Activated CD8-positive, alpha-beta T cell treated with anti-CD3 and anti-CD28 coated beads for 36 hours (primary cell): ENCODE data around the gene SYNGR2. TPM values are rescaled to one million over a fixed set of nuclear protein-coding genes. Genes with fewer than 3 reads are reported as not detected.

Source experiments
- ATAC-seq: fragments of 200-7000 bp; cut with Tn5 transposase; one replicate; pipeline ENCODE4 v1.10.0; 2021; ENCODE audit warnings: mild to moderate bottlenecking, moderate library complexity
- CTCF ChIA-PET: fragments of 350-600 bp; sonication (Branson Sonifier 250); formaldehyde crosslinking; loops from one replicate; lab custom pipeline; 2021; ENCODE audit warnings: antibody characterized with exemption; lab: Charles Lee
- POLR2A ChIA-PET: fragments of 350-600 bp; sonication (Branson Sonifier 250); formaldehyde crosslinking; loops from one replicate; lab custom pipeline; 2021; ENCODE audit warnings: antibody characterized with exemption; lab: Charles Lee
- DNase-seq: peaks from one replicate; pipeline ENCODE4 v3.0.0-alpha.2; 2020
- H3K27ac Mint-ChIP-seq: one replicate; pipeline ENCODE4 v1.8.0; 2021; ENCODE audit warnings: mild to moderate bottlenecking, mixed read lengths
- H3K27me3 Mint-ChIP-seq: one replicate; pipeline ENCODE4 v1.8.0; 2021; ENCODE audit warnings: mixed read lengths
- H3K36me3 Mint-ChIP-seq: one replicate; pipeline ENCODE4 v1.8.0; 2021; ENCODE audit warnings: low read depth, mixed read lengths
- H3K4me1 Mint-ChIP-seq: one replicate; pipeline ENCODE4 v1.8.0; 2021; ENCODE audit warnings: low read depth, mixed read lengths
- H3K4me3 Mint-ChIP-seq: one replicate; pipeline ENCODE4 v1.8.0; 2021; ENCODE audit warnings: mild to moderate bottlenecking, moderate library complexity, mixed read lengths
- H3K9me3 Mint-ChIP-seq: one replicate; pipeline ENCODE4 v1.8.0; 2021; ENCODE audit warnings: mixed read lengths
- CTCF ChIP-seq: fragments of 200-600 bp; IDR thresholded peaks from one replicate; pipeline ENCODE4 v1.8.0; 2022; ENCODE audit warnings: antibody characterized with exemption, mild to moderate bottlenecking
- intact Hi-C: fragments of 100-400 bp; cut with micrococcal nuclease; formaldehyde crosslinking; loops from one replicate; pipeline ENCODE4 v1.10.0; 2022
- total RNA-seq, 2 experiments: library from RNA; stranded (reverse); gene quantifications; one replicate each; pipeline ENCODE4 v1.2.3, GENCODE V29; 2021

SYNGR2 gene
- total RNA-seq, 2 experiments from 2014 or later: 92.6 to 95.1 TPM

GRCh38 chr17:78129351-78130089 is 38.9 kb upstream of the SYNGR2 start:
- DNase-seq (peak; percentile 79), ATAC-seq (no peak)
- H3K27ac Mint-ChIP-seq: peak overlapping the region; percentile 97
- CTCF ChIA-PET: interaction anchor here (1.3 to 3.6 kb wide), 3 partner anchors 17 to 122 kb away, joined by 5 to 20 read pairs (median 10); no protein-coding TSS in a partner anchor
- H3K4me3 Mint-ChIP-seq: peak overlapping the region; percentile 78
- POLR2A ChIA-PET: interaction anchor here (0.6 to 19.2 kb wide), 8 partner anchors 3 to 124 kb away, joined by 3 to 335 read pairs (median 4); partner anchors contain the start of genes C17orf99, TMC6 and TMC8
- intact Hi-C loops: no loop called here
- TF ChIP-seq CTCF: no peak
- H3K27me3 Mint-ChIP-seq: no peaks in the 10 kb centered on the region
- H3K36me3 Mint-ChIP-seq: peaks cover 48% of the 10 kb centered on the region
- peaks cover 38% of the 10 kb centered on the region for H3K4me1 Mint-ChIP-seq
- H3K9me3 Mint-ChIP-seq: no peaks in the 10 kb centered on the region

GRCh38 chr17:78130090-78130436 is 38.3 kb upstream of the SYNGR2 start:
- peak overlapping the region; percentile 78 for H3K4me3 Mint-ChIP-seq
- ATAC-seq: no peak

GRCh38 chr17:78130437-78131101 is 37.8 kb upstream of the SYNGR2 start, which contains the start of gene TMC8:
Gene TMC8, plus strand, starts transcription at chr17:78130771. Its CDS starts 818 bp downstream, at chr17:78131589.
- DNase-seq (peak; percentile 92), ATAC-seq (peak; percentile 53)
- ChIA-PET POLR2A (interaction anchor here (1.0 to 19.2 kb wide), 9 partner anchors 4 to 253 kb away, joined by 3 to 335 read pairs (median 5); partner anchors contain the start of genes C17orf99, TMC6, TMC8 and TNRC6C), CTCF (interaction anchor here (1.3 to 3.6 kb wide), 3 partner anchors 18 to 121 kb away, joined by 5 to 20 read pairs (median 10); no protein-coding TSS in a partner anchor)
- no peaks in the 10 kb centered on the region for H3K27me3 Mint-ChIP-seq
- H3K36me3 Mint-ChIP-seq: peaks cover 52% of the 10 kb centered on the region
- no peaks in the 10 kb centered on the region for H3K9me3 Mint-ChIP-seq
- peak within 1 kb of the TSS; percentile 97 for H3K27ac Mint-ChIP-seq
- H3K4me1 Mint-ChIP-seq: peaks cover 46% of the 10 kb centered on the region
- intact Hi-C loops: no loop called here
- H3K4me3 Mint-ChIP-seq: peak within 1 kb of the TSS; percentile 78
- no peak for TF ChIP-seq CTCF

More at GRCh38 chr17:78130090-78130436, 38.3 kb upstream of the SYNGR2 start:
- H3K4me1 Mint-ChIP-seq: peaks cover 42% of the 10 kb centered on the region
- peak; percentile 45 for DNase-seq
- peaks cover 50% of the 10 kb centered on the region for H3K36me3 Mint-ChIP-seq
- no peaks in the 10 kb centered on the region for H3K9me3 Mint-ChIP-seq
- no peak for TF ChIP-seq CTCF
- no peaks in the 10 kb centered on the region for H3K27me3 Mint-ChIP-seq
- ChIA-PET CTCF (interaction anchor here (1.3 to 3.6 kb wide), 3 partner anchors 17 to 121 kb away, joined by 5 to 20 read pairs (median 10); no protein-coding TSS in a partner anchor), POLR2A (interaction anchor here (1.0 to 19.2 kb wide), 9 partner anchors 3 to 254 kb away, joined by 3 to 335 read pairs (median 5); partner anchors contain the start of genes C17orf99, TMC6, TMC8 and TNRC6C)
- peak overlapping the region; percentile 97 for H3K27ac Mint-ChIP-seq
- intact Hi-C loops: no loop called here

- TF ChIP-seq CTCF: no peak
- H3K4me3 Mint-ChIP-seq: peak overlapping the region; percentile 78
- H3K27me3 Mint-ChIP-seq: no peaks in the 10 kb centered on the region
- peaks cover 56% of the 10 kb centered on the region for H3K36me3 Mint-ChIP-seq
- peak overlapping the region; percentile 97 for H3K27ac Mint-ChIP-seq
- intact Hi-C loops: no loop called here
- ChIA-PET POLR2A (interaction anchor here (1.0 to 19.2 kb wide), 9 partner anchors 5 to 252 kb away, joined by 3 to 335 read pairs (median 4); partner anchors contain the start of genes C17orf99, TMC6 and TMC8), CTCF (interaction anchor here (0.7 to 3.3 kb wide), 3 partner anchors 11 to 120 kb away, joined by 3 to 10 read pairs (median 5); no protein-coding TSS in a partner anchor)
- peaks cover 50% of the 10 kb centered on the region for H3K4me1 Mint-ChIP-seq
- H3K9me3 Mint-ChIP-seq: no peaks in the 10 kb centered on the region
- ATAC-seq: peak; percentile 6
- DNase-seq: peak; percentile 79
Observed at GRCh38 chr17:78131172-78132083, 37.0 kb upstream of the SYNGR2 start.
